Measurements from ENCODE around the gene TRIM8. TPM values are rescaled to one million over a fixed set of nuclear protein-coding genes. Genes with fewer than 3 reads are reported as not detected.

The TRIM8 gene
- total and polyA plus RNA-seq, 9 of the 15 experiments (the other 6 are each of a cell fraction or from before 2014, with no cell fraction given): 1.7 to 26.0 (median 9.1) TPM

DNA sequence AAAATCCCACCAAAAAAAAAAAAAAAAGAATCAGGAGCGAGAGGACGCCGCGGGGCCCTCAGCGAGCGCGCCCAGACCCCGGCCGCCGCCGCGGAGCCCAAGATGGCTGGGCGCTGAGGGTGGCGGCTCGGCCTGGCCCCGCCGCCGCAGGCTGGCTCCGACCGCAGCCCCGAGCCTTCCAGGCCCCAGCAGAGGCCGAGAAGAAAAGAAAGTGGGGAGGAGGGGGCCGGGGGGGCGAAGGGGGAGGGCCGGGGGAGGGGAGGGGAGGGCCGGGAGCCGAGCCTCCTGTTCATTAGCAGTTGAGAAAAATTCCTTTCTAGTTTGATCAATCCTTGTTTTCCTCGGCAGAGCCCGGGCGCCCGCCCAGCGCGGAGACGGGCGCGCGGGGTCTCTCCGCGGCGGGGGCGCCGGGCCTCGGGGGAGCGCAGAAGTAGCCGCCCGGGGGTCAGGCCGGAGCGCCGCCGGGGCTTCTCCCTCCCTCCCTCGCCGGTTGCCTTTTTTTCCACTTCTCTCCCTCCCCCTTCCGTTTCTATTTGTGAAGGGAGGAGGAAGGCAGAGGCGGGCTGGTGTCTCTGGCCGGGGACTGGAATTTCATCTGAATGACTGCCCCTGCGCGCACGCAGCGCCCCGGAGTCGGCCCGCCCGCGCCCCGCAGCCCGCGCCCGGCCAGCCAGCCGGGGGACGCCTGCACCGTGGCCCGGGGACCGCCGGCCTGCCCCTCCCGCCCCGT is 778 bp upstream of the TRIM8 start (continued):
- TF ChIP-seq, protein P1, sequence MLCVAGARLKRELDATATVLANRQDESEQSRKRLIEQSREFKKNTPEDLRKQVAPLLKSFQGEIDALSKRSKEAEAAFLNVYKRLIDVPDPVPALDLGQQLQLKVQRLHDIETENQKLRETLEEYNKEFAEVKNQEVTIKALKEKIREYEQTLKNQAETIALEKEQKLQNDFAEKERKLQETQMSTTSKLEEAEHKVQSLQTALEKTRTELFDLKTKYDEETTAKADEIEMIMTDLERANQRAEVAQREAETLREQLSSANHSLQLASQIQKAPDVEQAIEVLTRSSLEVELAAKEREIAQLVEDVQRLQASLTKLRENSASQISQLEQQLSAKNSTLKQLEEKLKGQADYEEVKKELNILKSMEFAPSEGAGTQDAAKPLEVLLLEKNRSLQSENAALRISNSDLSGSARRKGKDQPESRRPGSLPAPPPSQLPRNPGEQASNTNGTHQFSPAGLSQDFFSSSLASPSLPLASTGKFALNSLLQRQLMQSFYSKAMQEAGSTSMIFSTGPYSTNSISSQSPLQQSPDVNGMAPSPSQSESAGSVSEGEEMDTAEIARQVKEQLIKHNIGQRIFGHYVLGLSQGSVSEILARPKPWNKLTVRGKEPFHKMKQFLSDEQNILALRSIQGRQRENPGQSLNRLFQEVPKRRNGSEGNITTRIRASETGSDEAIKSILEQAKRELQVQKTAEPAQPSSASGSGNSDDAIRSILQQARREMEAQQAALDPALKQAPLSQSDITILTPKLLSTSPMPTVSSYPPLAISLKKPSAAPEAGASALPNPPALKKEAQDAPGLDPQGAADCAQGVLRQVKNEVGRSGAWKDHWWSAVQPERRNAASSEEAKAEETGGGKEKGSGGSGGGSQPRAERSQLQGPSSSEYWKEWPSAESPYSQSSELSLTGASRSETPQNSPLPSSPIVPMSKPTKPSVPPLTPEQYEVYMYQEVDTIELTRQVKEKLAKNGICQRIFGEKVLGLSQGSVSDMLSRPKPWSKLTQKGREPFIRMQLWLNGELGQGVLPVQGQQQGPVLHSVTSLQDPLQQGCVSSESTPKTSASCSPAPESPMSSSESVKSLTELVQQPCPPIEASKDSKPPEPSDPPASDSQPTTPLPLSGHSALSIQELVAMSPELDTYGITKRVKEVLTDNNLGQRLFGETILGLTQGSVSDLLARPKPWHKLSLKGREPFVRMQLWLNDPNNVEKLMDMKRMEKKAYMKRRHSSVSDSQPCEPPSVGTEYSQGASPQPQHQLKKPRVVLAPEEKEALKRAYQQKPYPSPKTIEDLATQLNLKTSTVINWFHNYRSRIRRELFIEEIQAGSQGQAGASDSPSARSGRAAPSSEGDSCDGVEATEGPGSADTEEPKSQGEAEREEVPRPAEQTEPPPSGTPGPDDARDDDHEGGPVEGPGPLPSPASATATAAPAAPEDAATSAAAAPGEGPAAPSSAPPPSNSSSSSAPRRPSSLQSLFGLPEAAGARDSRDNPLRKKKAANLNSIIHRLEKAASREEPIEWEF (CRISPR knock-in tag; IDR thresholded peaks at IDR 0.05): no peak
- TF ChIP-seq MCM7 (IDR thresholded peaks at IDR 0.05): no peak
